GM19452 (cell line): ENCODE data around the gene CTSC.
"Not testable (repeated sequence)": the region's sequence is repeated elsewhere in the genome, so short reads cannot be mapped to it uniquely, and the experiment has no call there.

ENCODE experiments used
- ATAC-seq: cut with Tn5 transposase; IDR thresholded peaks from one replicate; pipeline ENCODE4 v1.9.1; 2021; ENCODE audit not compliant: unreplicated experiment

The CTSC gene

DNA sequence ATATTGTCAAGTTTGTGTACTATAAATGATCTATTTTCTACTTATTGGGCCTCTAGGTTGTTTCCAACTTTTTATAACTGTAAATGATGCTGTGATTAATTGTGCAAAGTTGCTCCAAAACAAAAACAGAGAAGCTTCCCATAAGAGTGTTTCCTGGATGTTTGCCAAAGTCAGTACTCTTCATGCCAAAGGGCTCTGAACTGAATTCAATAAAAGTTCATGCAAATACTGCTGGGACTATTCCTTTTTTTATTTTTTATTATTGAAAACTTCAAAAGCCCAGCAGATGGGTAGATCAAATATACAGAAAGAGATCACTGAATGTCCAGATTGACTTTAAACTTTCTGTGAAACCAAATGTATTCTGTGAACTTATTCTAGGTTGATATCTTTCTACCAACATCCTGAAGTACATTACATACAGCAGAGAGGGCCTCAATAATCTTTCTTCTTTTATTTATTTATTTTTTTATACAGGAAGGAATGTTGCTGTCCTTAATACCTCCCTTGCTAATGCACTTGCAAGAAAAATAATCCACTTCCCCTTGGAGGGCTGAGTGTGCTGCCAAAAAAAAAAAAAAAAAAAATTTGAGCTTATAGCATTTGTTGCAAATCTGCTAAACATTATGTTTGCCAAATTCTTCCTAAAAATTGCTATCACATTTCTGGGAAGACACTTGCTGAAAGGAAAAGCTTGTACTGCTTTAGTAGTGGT is 53.0 kb downstream of the CTSC start:
- no peak for ATAC-seq

- no peak for ATAC-seq
Observed at GRCh38 chr11:88282747-88283515, 54.6 kb downstream of the CTSC start.

GRCh38 chr11:88281317-88281712 is 56.2 kb downstream of the CTSC start:
- ATAC-seq, result no peak

- no peak for ATAC-seq
Observed at GRCh38 chr11:88280673-88281316, 56.7 kb downstream of the CTSC start.

DNA sequence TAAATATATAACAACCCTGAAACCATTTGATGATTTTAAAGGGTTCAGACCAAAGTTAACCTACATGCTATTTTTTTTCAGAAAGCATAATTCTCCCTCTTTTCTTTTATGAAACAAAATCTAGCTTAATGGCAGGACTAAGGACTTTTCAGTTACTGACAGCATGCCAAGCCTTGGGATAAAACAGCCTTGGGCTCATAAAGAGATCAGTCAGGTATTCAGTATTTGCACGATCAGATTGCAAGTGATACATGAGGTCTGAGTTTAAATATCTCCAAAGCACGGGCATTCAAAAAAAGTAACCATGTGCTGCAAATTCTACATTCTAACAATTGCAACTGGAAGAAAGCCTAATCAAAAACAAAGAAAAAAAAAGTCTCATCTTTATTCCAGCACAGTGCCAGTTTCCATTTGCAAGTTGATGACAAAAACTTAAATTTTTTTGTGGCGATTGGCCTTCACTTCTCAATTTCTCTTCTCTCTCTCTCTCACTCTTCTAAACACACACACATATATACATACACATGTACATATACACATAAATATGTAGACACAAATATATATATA is 60.1 kb downstream of the CTSC start:
- ATAC-seq, result no peak

- ATAC-seq, result no peak
Observed at GRCh38 chr11:88275636-88276035, 61.9 kb downstream of the CTSC start.

- no peak for ATAC-seq
Observed at GRCh38 chr11:88266919-88267318, 70.6 kb downstream of the CTSC start.

DNA sequence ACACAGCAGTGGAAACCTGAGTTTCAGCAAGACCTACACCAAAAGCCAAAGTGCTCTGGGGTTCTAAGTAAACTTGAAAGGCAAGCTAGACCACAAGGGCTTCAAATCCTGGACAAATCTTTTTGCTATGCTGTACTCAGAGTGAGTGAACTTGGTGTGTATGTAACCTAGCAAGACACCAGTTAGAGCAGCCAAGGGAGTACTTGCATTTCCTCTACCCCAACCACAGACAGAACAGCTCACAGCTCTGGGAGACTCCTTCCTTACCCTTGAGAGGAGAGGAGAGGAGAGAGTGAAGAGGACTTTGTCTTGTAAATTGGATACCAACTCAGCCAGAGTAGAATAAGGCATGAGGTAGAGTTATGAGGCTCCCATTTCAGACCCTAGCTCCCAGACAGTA is 71.4 kb downstream of the CTSC start:
- no peak for ATAC-seq

- ATAC-seq, result no peak
Observed at GRCh38 chr11:88259431-88259830, 78.1 kb downstream of the CTSC start.

DNA sequence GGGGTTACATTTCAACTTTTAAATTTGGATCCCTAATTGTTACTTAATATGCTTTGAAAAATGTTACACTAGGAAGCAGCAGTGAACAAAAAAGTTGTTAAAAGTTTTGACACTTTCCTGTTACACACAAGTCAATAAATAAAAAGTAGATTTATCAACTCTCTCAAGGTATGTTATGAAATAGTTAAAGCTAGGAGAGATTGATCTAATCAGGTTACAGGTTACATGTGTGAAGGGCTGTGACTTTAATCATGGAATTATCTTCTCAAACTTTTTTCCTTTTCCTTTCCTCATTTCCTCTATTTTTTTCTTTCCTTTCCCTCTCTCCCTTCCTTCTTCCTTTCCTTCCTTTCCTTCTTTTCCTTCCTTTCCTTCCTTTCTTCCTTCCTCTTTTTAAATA is 85.3 kb downstream of the CTSC start:
- no peak for ATAC-seq

- ATAC-seq, result no peak
Observed at GRCh38 chr11:88250566-88251242, 86.8 kb downstream of the CTSC start.

DNA sequence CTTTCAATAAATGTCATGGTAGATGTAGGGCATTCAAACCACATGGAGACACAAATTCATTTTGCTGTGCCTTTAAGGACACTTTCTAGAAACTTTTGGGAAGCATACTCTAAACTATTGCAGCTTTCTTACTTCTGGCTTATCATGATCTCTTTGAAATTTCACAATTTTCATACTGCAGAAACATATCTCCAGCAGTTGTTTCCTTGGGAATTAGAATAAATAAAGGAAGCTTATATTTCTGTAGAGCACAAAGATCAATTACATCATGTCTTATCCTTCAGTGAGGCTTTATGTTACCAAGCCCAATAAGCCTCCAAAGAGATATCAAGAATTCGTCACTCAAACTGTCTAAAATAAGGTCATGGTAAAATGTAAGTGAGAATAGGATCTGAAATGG is 87.8 kb downstream of the CTSC start:
- ATAC-seq, result no peak

- no peak for ATAC-seq
Observed at GRCh38 chr11:88246696-88247095, 90.8 kb downstream of the CTSC start.

DNA sequence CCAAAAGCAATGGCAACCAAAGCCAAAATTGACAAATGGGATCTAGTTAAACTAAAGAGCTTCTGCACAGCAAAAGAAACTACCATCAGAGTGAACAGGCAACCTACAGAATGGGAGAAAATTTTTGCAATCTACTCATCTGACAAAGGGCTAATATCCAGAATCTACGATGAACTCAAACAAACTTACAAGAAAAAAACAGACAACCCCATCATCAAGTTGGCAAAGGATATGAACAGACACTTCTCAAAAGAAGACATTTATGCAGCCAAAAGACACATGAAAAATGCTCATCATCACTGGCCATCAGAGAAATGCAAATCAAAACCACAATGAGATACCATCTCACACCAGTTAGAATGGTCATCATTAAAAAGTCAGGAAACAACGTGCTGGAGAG is 92.0 kb downstream of the CTSC start:
- not testable (repeated sequence) for ATAC-seq
